SK-N-SH (cell line): ENCODE data around the gene ZNF584. TPM values are rescaled to one million over a fixed set of nuclear protein-coding genes. Genes with fewer than 3 reads are reported as not detected.

Source experiments
- CTCF ChIA-PET: fragments of 300-600, 350-600 bp; formaldehyde crosslinking; extraction: SDS; loops from one replicate; lab custom pipeline; 2021; lab: Yijun Ruan, JAX
- POLR2A ChIA-PET: fragments of 350-600 bp; sonication (Branson Sonifier 250); formaldehyde crosslinking; extraction: SDS; loops from one replicate; lab custom pipeline; 2020; ENCODE audit warnings: antibody characterized with exemption, inconsistent platforms; lab: Yijun Ruan, JAX
- DNase-seq: peaks from one replicate; pipeline ENCODE4 v3.0.0; 2012
- H2AFZ ChIP-seq: fragments of 200-600 bp; sonication (generic); 2 replicates; pipeline ENCODE4 v1.8.1; 2016; ENCODE audit warnings: antibody characterized with exemption, mild to moderate bottlenecking, low read depth
- H3F3A ChIP-seq: fragments of 200-600 bp; sonication (generic); replicated peaks from 2 replicates; pipeline ENCODE3; 2016; ENCODE audit warnings: antibody characterized with exemption, mild to moderate bottlenecking; ENCODE audit not compliant: insufficient read depth
- H3K27ac ChIP-seq, 2 experiments: fragments of 200-500 bp in 1 of 2; fragments of 200-600 bp in 1 of 2; sonication (Bioruptor generic) in 1 of 2; sonication (generic), shearing (Covaris generic) in 1 of 2; 2 replicates each; pipeline versions ENCODE4 v1.5.1 to v1.6.1; 2014 to 2016; ENCODE audit warnings: low read depth in 2 of 2, inconsistent platforms in 1 of 2, low read length in 1 of 2, mild to moderate bottlenecking in 1 of 2, mixed read lengths in 1 of 2
- H3K27me3 ChIP-seq: fragments of 200-600 bp; sonication (generic), shearing (Covaris generic); 2 replicates; pipeline ENCODE4 v1.6.1; 2016; ENCODE audit warnings: mixed run types; ENCODE audit not compliant: insufficient read depth
- H3K36me3 ChIP-seq, 2 experiments: fragments of 200-500 bp in 1 of 2; fragments of 200-600 bp in 1 of 2; sonication (Bioruptor generic) in 1 of 2; sonication (generic) in 1 of 2; replicated peaks in 1 of 2; 2 replicates each; pipeline versions ENCODE3 to v1.5.1; 2014 to 2016; ENCODE audit warnings: low read length in 1 of 2, mild to moderate bottlenecking in 1 of 2; ENCODE audit not compliant: insufficient read depth in 2 of 2, control insufficient read depth in 1 of 2
- H3K4me1 ChIP-seq, 2 experiments: fragments of 200-500 bp in 1 of 2; fragments of 200-600 bp in 1 of 2; sonication (Bioruptor generic) in 1 of 2; sonication (generic), shearing (Covaris generic) in 1 of 2; 2 replicates each; pipeline versions ENCODE4 v1.5.1 to v1.6.1; 2014 to 2016; ENCODE audit warnings: low read depth in 1 of 2, low read length in 1 of 2, mixed run types in 1 of 2; ENCODE audit not compliant: insufficient read depth in 2 of 2, control insufficient read depth in 1 of 2
- H3K4me2 ChIP-seq: fragments of 200-600 bp; sonication (generic), shearing (Covaris generic); 2 replicates; pipeline ENCODE4 v1.6.1; 2017; ENCODE audit warnings: mixed run types
- H3K4me3 ChIP-seq, 2 experiments: fragments of 200-500 bp in 1 of 2; fragments of 200-600 bp in 1 of 2; sonication (Bioruptor generic) in 1 of 2; sonication (generic), shearing (Covaris generic) in 1 of 2; 2 replicates each; pipeline versions ENCODE4 v1.5.1 to v1.8.1; 2014 to 2016; ENCODE audit warnings: low read depth in 2 of 2, inconsistent platforms in 1 of 2, low read length in 1 of 2, mild to moderate bottlenecking in 1 of 2, mixed read lengths in 1 of 2, moderate library complexity in 1 of 2
- H3K79me2 ChIP-seq: fragments of 200-600 bp; sonication (generic); 2 replicates; pipeline ENCODE4 v1.8.1; 2017; ENCODE audit warnings: mild to moderate bottlenecking; ENCODE audit not compliant: insufficient read depth
- H3K9ac ChIP-seq: fragments of 200-600 bp; sonication (generic); 2 replicates; pipeline ENCODE4 v1.6.1; 2017; ENCODE audit warnings: mixed run types
- H3K9me2 ChIP-seq: fragments of 200-600 bp; sonication (generic); 2 replicates; pipeline ENCODE4 v1.6.1; 2017; ENCODE audit warnings: mixed run types
- H3K9me3 ChIP-seq: fragments of 200-600 bp; sonication (generic); 2 replicates; pipeline ENCODE4 v1.6.1; 2017; ENCODE audit warnings: mixed run types, mild to moderate bottlenecking, moderate library complexity
- H4K20me1 ChIP-seq: fragments of 200-600 bp; sonication (generic); 2 replicates; pipeline ENCODE4 v1.6.1; 2017; ENCODE audit warnings: mild to moderate bottlenecking, mixed run types; ENCODE audit not compliant: insufficient read depth
- CHD2 ChIP-seq: fragments of 150-350 bp; IDR thresholded peaks from 2 replicates; pipeline ENCODE4 v1.6.1; 2018; ENCODE audit warnings: low read length; ENCODE audit not compliant: partially characterized antibody
- CTCF ChIP-seq: fragments of 200-600 bp; sonication (generic); IDR thresholded peaks from 2 replicates; pipeline ENCODE4 v1.6.1; 2017; ENCODE audit warnings: antibody characterized with exemption, mild to moderate bottlenecking, moderate library complexity
- EZH2phosphoT487 ChIP-seq: fragments of 200-600 bp; sonication (generic); IDR thresholded peaks from 2 replicates; pipeline ENCODE4 v1.6.1; 2017; ENCODE audit warnings: low read depth, mixed run types, mild to moderate bottlenecking, antibody characterized with exemption, moderate library complexity, borderline replicate concordance
- FOSL2 ChIP-seq: IDR thresholded peaks from 2 replicates; pipeline ENCODE4 v1.4.0; 2012; ENCODE audit warnings: low read depth, mild to moderate bottlenecking, moderate library complexity, borderline replicate concordance
- GABPA ChIP-seq: IDR thresholded peaks from 2 replicates; pipeline ENCODE4 v1.4.0; 2012; ENCODE audit warnings: low read depth, mild to moderate bottlenecking
- GATA2 ChIP-seq: sonication (generic); formaldehyde crosslinking; IDR thresholded peaks from 2 replicates; pipeline ENCODE4 v1.5.0; 2020; ENCODE audit warnings: mild to moderate bottlenecking, missing genetic modification reagents
- JUND ChIP-seq: IDR thresholded peaks from 2 replicates; pipeline ENCODE4 v1.4.0; 2012
- MEF2A ChIP-seq: IDR thresholded peaks from 2 replicates; pipeline ENCODE4 v1.4.0; 2012; ENCODE audit warnings: low read depth, borderline replicate concordance
- MXI1 ChIP-seq: IDR thresholded peaks from 2 replicates; pipeline ENCODE4 v1.6.1; 2012; ENCODE audit warnings: mild to moderate bottlenecking, low read depth, low read length, improper control_type of control experiment
- NFIC ChIP-seq: IDR thresholded peaks from 2 replicates; pipeline ENCODE4 v1.4.0; 2012; ENCODE audit warnings: borderline replicate concordance
- NRF1 ChIP-seq: IDR thresholded peaks from 2 replicates; pipeline ENCODE4 v1.6.1; 2012; ENCODE audit warnings: low read depth, mild to moderate bottlenecking, low read length
- PBX3 ChIP-seq: IDR thresholded peaks from 2 replicates; pipeline ENCODE4; 2012
- POLR2AphosphoS5 ChIP-seq: IDR thresholded peaks from 2 replicates; pipeline ENCODE4 v1.6.1; 2012; ENCODE audit warnings: low read depth, low read length
- RFX5 ChIP-seq: IDR thresholded peaks from 2 replicates; pipeline ENCODE4 v1.6.1; 2012; ENCODE audit warnings: mild to moderate bottlenecking, improper control_type of control experiment, low read length
- RXRA ChIP-seq: IDR thresholded peaks from 2 replicates; pipeline ENCODE4 v1.4.0; 2012; ENCODE audit warnings: low read depth, mild to moderate bottlenecking, borderline replicate concordance
- SIN3A ChIP-seq: IDR thresholded peaks from 2 replicates; pipeline ENCODE4 v1.6.1; 2012; ENCODE audit warnings: low read depth, mild to moderate bottlenecking, low read length, moderate library complexity, borderline replicate concordance
- SMC3 ChIP-seq: IDR thresholded peaks from 2 replicates; pipeline ENCODE4 v1.6.1; 2012; ENCODE audit warnings: low read depth, low read length, improper control_type of control experiment
- TAF1 ChIP-seq: IDR thresholded peaks from 2 replicates; pipeline ENCODE4 v1.6.1; 2012; ENCODE audit warnings: low read depth, mild to moderate bottlenecking, low read length, moderate library complexity, borderline replicate concordance
- TCF12 ChIP-seq: IDR thresholded peaks from 2 replicates; pipeline ENCODE4 v1.4.0; 2012
- ZBTB33 ChIP-seq: IDR thresholded peaks from 2 replicates; pipeline ENCODE4 v1.4.0; 2012; ENCODE audit warnings: low read depth, borderline replicate concordance
- WGBS: methylation state at CpG from one replicate; pipeline ENCODE4 v1.1.6; 2017; ENCODE audit warnings: low lambda C conversion rate; 5-methylcytosine and 5-hydroxymethylcytosine counted together
- polyA plus RNA-seq, 3 experiments: library from polyadenylated mRNA; depleted of rRNA; stranded (reverse); fragments of >200 nt; gene quantifications; 2 replicates each; pipeline ENCODE4 v1.2.3, GENCODE V29; 2012
- TF ChIP-seq, protein P1 (sequence below): IDR thresholded peaks from 2 replicates; pipeline ENCODE4 v1.4.0; 2012; ENCODE audit warnings: low read depth
- TF ChIP-seq, protein P2 (sequence below): fragments of 150-350 bp; IDR thresholded peaks from 2 replicates; pipeline ENCODE4 v1.6.1; 2016; ENCODE audit warnings: mild to moderate bottlenecking, low read depth, low read length

ZNF584 gene
- polyA plus RNA-seq, 1 of the 3 experiments (the other 2 are of a cell fraction): 9.4 TPM

- no peak for TF ChIP-seq CTCF
- no peak for TF ChIP-seq GABPA
- no peak for TF ChIP-seq RFX5
- no peak for TF ChIP-seq NRF1
- TF ChIP-seq, protein P1, sequence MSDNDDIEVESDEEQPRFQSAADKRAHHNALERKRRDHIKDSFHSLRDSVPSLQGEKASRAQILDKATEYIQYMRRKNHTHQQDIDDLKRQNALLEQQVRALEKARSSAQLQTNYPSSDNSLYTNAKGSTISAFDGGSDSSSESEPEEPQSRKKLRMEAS: no peak
- TF ChIP-seq, protein P2, sequence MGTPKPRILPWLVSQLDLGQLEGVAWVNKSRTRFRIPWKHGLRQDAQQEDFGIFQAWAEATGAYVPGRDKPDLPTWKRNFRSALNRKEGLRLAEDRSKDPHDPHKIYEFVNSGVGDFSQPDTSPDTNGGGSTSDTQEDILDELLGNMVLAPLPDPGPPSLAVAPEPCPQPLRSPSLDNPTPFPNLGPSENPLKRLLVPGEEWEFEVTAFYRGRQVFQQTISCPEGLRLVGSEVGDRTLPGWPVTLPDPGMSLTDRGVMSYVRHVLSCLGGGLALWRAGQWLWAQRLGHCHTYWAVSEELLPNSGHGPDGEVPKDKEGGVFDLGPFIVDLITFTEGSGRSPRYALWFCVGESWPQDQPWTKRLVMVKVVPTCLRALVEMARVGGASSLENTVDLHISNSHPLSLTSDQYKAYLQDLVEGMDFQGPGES: no peak
- no peak for TF ChIP-seq TAF1
- TF ChIP-seq EZH2phosphoT487: no peak
- no peak for TF ChIP-seq PBX3
- TF ChIP-seq JUND: no peak
These were observed 8.5 kb upstream of the ZNF584 start (continued) for GRCh38 chr19:58399903-58400302.

- peak overlapping the region; percentile 43 to 87; a peak in 3 of 4 replicates for H3K27ac ChIP-seq
- peak overlapping the region; percentile 70 for H3K9ac ChIP-seq
- H2AFZ ChIP-seq: peak overlapping the region; percentile 77; the same call in 1 of the 2 replicates
- WGBS: 40% methylated on average over 18 of the region's 18 CpGs
- H3K4me3 ChIP-seq: peak overlapping the region; percentile 66 to 83
- ChIA-PET CTCF (interaction anchor here (2.2 kb wide), 1 partner anchor 119 kb away, joined by 7 read pairs; the partner anchor contains the start of gene ZBTB45), POLR2A (interaction anchor here (1.6 kb wide), 1 partner anchor 38 kb away, joined by 6 read pairs; the partner anchor contains the start of gene ZNF497)
- peak; percentile 82 for DNase-seq
- peaks cover 6 to 20% of the 10 kb centered on the region in 2 experiments; a peak in 2 of 4 replicates for H3K4me1 ChIP-seq
- H3F3A ChIP-seq: peaks cover 22% of the 10 kb centered on the region
- H3K36me3 ChIP-seq: no peaks in the 10 kb centered on the region
- H3K4me2 ChIP-seq: peak overlapping the region; percentile 100
- no peaks in the 10 kb centered on the region for H3K27me3 ChIP-seq
- H3K9me3 ChIP-seq: no peaks in the 10 kb centered on the region
- no peak for TF ChIP-seq SIN3A
- 0 out of 2 replicates have a peak, but pooled peaks have one; percentile 25 for TF ChIP-seq MXI1
- TF ChIP-seq SMC3: no peak
- TF ChIP-seq JUND: no peak
- TF ChIP-seq FOSL2: no peak
- no peak for TF ChIP-seq MEF2A
- no peak for TF ChIP-seq ZBTB33
- no peak for TF ChIP-seq TCF12
- TF ChIP-seq POLR2AphosphoS5: peak; percentile 41; the same call in 1 of the 2 replicates
- TF ChIP-seq RFX5: no peak
- no peak for TF ChIP-seq GATA2 (CRISPR knock-in tag)
- TF ChIP-seq NFIC: no peak
- TF ChIP-seq RXRA: no peak
- TF ChIP-seq CHD2: no peak
- TF ChIP-seq EZH2phosphoT487: no peak
- H3K79me2 ChIP-seq: peaks cover 17% of the 10 kb centered on the region
- no peaks in the 10 kb centered on the region for H4K20me1 ChIP-seq
- no peaks in the 10 kb centered on the region for H3K9me2 ChIP-seq
These were observed 8.0 kb upstream of the ZNF584 start for GRCh38 chr19:58400316-58400915.
